Measurements from ENCODE around the gene MRPL48.
"Not testable (repeated sequence)": the region's sequence is repeated elsewhere in the genome, so short reads cannot be mapped to it uniquely, and the experiment has no call there.

Gene MRPL48

DNA sequence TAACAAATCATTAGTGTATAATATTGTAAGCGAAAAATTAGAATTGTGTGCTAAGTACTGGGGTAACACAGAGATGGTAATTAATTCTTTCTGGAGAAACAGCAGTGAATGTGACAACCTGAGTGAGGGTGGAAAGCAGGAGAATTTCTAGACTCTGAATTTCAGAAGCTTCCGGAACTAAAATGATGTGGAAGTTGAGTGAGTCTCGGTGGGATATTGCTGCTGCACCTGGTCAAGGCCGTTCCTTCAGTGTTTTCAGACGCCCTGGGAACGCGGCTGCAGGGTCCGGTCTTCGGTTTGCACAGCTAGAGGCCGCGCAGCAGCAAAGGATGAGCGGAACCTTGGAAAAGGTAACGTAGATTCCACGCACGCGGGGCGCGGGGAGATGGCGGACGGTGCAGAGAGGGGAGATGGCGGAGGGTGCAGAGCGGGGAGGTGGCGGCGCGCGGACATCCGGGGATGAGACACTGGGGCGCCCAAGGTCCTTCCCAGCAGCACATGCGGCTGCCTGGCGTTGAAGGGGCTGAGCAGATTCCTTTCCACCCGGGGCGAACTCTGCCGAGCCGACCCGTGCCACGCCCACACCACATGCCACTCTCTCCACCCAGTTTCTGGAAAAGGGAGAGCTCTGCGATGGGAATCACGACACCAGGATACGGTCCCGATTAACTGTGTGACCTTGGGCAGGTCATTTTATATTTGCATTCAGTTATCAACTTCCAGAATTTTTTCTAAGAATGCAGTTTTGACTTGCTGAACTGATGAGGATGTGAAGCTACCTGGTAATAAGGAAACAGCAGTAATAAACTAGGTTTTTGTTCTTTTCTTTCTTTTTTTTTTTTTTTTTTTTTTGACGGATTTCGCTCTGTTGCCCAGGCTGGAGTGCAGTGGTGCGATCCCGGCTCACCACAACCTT, at the start of gene MRPL48:
Gene MRPL48, plus strand, starts transcription at position 232 of the 916 bp plus-strand sequence. Its CDS starts 98 bp downstream, at position 330.
- DNase-seq (ENCODE audit: low read depth in 2 of 2) = peak; percentile 77 to 83

DNA sequence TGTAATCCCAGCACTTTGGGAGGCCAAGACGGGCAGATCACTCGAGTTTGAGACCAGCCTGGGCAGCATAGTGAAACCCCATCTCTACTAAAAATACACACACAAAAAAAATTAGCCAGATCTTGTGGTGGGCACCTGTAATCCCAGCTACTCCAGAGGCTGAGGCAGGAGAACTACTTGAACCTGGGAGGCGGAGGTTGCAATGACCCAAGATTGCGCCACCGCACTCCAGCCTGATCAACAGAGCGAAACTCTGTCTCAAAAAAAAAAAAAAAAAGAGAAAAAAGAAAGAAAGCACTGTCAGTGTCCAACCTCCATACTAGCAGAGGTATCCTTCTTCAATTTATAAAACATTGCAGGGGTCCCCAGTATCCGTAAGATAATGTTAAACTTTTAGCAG, 44.6 kb upstream of the MRPL48 start:
- DNase-seq (ENCODE audit: low read depth in 2 of 2) = no peak

DNA sequence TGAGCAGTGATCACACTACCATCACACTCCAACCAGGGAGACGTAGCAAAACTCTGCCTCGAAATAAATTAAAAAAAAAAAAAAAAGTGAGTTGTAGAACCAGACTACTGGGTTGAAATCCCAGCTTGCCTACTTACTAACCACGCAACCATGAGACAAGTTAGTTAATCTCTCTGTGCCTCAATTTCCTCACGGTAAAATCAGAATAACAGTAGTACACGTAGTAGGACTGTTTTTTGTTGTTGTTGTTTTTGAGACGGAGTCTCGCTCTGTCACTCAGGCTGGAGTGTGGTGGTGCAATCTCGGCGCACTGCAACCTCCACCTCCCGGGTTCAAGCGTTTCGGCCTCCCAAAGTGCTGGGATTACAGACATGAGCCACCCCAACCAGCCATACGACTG, 41.0 kb upstream of the MRPL48 start:
- DNase-seq (ENCODE audit: low read depth in 2 of 2) = no peak

DNA sequence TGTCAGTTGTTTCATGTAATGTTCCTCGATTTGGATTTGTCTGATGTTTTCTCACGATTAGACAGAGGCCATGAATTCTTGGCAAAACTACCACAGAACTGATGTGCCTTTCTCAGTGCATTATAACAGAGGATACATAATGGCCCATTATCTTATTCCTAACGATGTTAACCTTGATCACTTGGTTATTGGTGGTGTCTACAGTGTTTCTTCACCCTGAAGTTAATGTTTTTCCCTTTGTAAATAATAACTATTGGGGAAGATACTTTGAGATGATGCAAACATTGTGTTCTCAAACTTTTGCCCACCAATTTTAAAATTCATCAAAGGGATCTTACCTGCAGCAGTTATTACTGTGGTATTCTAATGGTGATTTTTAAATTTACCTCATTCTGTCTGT, 39.9 kb upstream of the MRPL48 start:
- DNase-seq (ENCODE audit: low read depth in 2 of 2) = no peak

DNA sequence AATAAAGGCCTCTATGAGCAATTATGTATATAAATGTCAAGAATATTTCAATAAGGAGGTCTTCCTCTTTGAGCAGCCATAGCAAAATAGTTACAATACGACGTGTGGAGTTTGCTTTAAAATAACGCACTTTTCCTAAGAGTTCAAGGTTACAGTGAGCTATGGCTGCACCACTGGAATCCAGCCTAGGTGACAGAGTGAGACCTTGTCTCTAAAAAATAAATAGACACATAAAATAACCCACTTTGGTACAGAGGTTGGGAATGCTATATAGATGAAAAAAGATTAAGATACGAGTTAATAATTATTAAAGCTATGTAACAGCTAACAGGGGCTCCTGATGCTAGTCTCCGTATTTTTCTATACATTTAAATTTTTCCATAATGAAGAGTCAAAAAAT, 39.4 kb upstream of the MRPL48 start:
- DNase-seq (ENCODE audit: low read depth in 2 of 2) = no peak

DNA sequence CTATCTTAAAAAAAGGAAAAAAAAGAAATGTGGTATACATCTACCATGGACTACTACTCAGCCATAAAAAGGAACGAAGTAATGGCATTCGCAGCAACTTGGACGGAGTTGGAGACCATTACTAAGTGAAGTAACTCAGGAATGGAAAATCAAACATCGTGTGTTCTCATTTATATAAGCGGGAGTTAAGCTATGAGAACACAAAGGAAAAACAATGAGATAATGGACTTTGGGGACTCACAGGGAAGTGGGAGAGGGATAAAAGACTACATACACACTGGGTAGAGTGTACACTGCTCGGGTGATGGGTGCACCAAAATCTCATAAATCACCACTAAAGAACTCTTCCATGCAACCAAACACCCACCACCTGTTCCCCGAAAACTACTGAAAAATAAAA, 38.6 kb upstream of the MRPL48 start:
- no peak for DNase-seq (ENCODE audit: low read depth in 2 of 2)

DNA sequence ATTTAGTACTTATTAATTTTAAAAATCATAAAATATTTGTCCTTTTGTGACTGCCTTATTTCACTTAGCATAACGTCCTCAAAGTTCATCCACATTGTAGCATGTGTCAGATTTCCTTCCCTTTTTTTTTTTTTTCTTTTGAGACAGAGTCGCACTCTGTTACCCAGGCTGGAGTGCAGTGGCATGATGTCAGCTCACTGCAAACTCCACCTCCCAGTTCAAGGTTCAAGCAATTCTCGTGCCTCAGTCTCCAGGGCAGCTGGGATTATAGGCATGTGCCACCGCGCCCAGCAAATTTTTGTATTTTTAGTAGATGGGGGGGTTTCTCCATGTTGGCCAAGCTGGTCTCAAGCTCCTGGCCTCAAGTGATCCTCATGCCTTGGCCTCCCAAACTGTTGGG, 37.4 kb upstream of the MRPL48 start:
- no peak for DNase-seq (ENCODE audit: low read depth in 2 of 2)

DNA sequence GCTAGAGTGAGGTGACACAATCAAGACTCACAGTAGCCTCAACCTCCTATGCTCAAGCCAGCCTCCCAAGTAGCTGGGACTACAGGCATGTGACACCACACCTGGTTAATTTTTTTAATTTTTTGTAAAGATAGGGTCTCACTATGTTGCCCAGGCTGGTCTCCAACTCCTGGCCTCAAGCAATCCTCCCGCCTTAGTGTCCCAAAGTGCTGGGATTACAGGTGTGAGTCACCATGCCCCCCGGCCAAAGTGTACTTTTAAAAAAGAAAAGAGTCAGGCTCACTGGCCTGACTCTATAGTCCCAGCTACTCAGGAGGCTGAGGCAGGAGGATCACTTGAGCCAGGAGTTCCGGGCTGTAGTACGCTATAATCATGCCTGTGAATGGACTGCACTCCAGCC, 36.8 kb upstream of the MRPL48 start:
- not testable (repeated sequence) for DNase-seq (ENCODE audit: low read depth in 2 of 2)

DNA sequence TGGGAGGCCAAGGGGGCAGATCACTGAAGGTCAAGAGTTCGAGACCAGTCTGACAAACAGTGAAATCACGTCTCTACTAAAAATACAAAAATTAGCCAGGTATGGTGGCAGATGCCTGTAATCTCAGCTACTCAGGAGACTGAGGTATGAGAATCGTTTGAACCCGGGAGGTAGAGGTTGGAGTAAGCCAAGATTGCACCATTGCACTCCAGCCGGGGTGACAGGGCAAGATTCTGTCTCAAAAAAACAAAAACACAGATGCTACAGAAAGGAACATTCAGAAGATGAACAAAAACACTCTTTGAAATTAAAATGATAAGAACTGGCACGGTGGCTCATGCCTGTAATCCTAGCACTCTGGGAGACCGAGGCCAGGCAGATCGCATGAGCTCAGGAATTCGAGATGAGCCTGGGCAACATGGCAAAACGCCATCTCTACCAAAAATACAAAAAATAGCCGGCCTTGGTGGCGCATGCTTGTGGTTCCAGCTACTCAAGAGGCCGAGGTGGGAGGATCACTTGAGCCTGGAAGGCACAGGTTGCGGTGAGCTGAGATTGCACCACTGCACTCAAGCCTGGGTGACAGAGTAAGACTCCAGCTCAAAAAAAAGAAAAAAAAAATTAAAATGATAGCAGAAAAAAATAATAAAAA, 35.3 kb upstream of the MRPL48 start:
- DNase-seq (ENCODE audit: low read depth in 2 of 2) = no peak

DNA sequence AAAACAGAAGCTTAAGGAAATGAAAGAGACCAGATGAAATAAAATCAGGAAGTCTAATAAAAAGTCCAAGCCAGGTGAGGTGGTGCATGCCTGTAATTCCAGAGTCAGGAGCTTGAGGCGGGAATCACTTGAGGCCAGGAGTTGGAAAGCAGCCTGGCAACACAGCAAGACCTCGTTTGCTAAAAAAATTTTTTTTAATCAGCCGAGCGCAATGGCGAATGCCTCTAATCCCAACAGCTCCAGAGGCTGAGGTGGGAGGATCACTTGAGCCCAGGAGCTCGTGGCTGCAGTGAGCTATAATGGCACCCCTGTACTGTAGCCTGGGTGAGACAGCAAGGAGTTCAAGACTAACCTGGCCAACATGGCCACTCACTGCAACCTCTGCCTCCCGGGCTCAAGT, 34.8 kb upstream of the MRPL48 start:
- no peak for DNase-seq (ENCODE audit: low read depth in 2 of 2)

DNA sequence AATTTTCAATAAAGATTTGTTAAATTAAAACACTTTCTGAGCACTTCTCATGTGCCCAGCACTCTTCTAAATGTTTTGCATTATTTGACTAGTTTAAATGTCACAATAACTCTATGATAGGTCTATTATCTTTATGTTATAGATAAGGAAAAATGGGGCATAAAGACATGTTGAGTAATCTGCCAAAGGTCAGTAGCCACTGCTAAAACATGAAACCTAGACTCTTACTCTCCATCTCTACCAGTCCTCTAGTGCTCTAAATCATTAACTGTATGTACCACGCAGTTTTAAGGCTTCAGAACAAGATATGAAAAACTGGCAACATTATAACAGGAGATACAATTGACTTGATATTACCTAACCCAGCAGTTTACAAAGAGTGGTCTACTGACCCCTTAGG, 33.7 kb upstream of the MRPL48 start:
- DNase-seq (ENCODE audit: low read depth in 2 of 2) = no peak

DNA sequence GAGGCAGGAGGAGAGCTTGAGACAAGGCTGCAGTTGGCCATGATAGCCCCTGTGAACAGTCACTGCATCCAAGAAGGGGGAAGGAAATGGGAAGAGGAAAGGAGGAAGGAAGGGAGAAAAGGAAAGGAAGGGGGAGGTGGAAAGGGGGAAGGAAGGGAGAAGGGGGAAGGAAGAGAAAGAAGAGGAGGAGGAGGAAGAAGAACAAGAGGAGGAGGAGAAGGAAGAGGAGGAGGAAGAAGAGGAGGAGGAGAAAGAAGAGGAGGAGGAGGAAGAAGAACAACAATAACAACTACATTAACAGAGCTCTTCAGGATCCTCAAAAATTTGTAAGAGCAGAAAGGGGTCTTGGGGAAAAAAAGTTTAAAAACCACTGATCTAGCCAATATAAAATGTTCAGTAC, 32.0 kb upstream of the MRPL48 start:
- DNase-seq (ENCODE audit: low read depth in 2 of 2) = no peak

DNA sequence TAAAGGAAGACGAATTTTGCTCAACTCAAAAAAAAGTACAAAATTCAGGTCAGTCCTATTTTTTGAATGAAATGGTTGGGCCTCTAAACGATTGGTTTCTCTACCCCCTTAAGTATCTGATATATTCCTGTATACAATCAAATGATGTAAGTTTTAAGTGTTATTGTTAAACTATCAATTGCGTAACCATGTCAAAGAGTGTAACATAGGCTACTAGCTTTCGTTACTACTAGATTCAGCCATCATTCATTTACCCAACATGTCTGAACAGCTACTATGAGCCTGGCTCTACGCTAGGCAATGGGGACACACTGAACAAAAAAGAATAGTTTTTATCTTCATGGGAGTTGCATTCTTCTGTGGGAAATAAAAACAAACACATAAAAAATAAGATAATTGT, 30.1 kb upstream of the MRPL48 start:
- DNase-seq (ENCODE audit: low read depth in 2 of 2) = no peak

DNA sequence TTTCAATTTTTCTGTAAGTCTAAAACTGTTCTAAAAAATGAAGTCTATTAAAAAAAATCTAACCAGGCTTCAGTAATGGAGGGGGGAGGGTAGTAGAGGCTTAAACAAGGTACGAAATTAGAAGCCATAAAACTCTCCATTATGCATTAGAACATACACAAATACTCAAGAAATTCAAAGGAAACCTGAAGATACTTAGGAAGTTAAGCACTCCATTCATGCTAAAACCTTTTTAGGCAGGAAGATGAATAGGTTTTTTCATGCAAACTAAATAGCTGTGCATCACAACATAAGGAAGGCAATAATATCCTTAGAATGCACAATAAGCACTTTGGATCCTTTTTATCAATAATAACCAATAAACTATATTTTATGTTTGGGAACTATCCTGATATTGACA, 29.2 kb upstream of the MRPL48 start:
- DNase-seq (ENCODE audit: low read depth in 2 of 2) = no peak

DNA sequence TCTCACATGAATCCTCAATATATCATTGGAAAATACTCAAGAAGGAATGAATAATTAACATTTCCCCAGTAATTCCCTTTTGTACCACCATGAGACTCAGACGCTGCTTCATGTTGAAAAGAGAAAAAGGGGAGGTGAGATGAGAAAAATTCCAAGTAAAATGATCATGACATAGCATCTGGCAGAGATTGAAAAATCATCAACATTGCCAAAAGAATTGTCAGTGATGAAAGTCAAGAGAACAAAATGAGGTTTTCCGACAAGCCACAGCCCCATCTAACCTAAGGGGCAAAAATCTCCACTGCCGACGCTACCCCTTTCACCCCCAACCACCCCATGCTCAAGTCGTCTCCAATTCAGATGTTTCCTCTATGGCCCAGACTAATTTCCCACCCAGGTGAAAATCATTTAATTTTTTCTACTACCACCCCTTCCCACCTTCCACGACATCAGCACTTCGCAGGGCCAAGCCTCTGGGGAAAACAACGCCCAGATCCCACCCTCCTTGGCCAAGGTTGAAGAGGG, 28.0 kb upstream of the MRPL48 start:
- DNase-seq (ENCODE audit: low read depth in 2 of 2) = no peak

DNA sequence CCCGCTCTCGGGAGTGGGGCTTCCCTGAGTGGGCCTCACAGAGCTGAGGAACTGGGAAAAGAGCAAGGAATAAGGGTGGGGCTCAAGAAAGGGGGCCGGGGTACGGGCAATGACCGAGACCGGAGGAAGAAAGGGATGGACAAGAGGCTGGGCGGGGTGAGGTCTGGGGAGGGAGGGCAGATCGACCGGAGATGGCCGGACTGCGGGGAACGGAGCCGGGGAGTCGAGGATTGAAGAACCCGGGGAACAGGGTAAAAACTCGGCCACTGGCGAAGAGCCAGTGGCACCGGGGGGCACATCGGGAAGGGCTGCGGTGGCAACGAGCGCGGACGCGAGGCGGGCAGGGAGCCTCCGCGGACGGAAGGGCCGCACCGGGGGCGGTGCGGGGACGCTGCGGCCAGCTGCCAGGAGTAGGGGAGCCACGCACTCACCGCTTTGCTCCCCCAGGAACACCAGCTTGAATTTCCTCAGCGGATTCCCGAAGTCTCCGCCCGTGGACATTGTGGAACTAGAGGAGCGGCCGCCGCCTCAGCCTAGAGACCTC, 27.5 kb upstream of the MRPL48 start:
- no peak for DNase-seq (ENCODE audit: low read depth in 2 of 2)

DNA sequence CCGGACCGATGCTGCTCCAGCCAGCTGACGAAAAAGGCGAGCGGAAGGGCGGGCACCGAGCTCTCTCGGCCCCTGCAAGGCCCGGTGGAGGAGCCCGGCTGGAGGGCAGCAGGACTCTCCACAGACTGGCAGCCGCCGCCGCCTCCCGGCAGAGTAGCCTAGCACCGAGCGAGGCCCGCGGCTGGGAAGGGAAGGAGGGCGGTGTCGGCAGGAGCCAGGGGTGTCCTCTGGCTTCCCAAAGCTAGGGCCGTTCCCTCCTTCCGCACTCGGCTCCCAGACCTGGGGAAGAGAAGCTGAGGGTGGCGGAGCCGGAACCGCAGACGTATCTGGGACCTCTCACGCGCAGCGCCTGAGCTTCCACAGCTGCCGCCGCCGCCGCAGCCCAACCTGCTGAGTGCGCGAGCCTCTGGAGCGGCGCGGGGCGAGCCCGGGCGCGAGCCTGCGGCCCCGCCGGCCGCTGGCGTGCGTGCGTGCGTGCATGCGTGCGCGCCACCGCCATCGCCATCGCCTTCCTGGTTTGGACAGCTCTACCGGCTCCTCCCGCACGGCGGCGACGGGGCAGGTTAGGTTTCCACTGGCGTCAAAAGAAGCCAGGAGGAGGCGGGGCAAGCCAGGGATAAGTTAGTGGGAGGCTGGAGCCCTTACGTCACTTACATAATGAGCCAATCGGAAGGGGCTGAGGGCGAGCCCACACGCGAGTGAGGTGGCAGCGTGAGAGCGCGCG, 26.8 kb upstream of the MRPL48 start, which contains the start of gene RAB6A:
Gene RAB6A, minus strand, starts transcription at position 396 of the 724 bp plus-strand sequence. CDS start 439 bp downstream, outside the sequence.
- peak; percentile 97 to 98 for DNase-seq (ENCODE audit: low read depth in 2 of 2)

DNA sequence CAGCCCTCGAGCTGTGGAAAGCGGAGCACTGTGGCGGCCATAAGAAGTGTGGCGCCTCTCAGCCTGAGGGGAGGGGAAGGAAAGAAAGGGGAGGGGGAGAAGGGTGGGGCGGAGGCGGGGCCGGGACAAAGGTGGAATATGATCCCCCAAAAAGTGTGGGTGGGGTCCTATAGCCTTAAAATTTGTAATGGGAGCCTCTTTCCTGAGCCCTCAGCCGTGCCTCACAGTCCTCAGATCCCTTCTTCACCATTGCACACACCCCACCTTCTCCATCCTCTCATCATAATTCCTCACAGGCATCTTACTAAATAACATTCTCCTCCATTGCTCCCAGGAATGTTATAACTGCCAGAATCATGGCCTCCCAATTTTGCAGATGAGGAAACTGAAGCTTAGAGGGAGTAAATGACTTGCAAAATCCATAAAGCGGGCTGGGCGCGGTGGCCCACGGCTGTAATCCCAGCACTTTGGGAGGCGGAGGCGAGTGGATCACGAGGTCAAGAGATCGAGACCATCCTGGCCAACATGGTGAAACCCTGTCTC, 26.2 kb upstream of the MRPL48 start:
- no peak for DNase-seq (ENCODE audit: low read depth in 2 of 2)

DNA sequence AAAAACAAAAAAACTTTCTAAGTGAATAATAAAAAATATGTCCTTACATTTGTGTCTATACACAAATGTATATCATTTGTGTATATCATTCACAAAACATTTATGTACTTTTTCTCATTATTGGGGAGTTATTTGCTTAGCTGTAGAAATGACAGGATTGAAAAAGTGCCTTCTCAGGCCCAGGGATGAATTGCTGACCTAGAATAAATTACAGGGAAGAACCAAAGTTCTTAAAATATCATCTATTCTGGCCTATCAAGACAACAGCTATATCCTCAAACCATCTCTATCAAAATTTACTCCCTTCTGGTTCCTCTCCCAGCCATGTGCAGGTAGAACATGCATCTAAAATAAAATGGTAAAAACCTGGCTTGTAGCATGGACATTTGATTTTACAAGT, 24.9 kb upstream of the MRPL48 start:
- no peak for DNase-seq (ENCODE audit: low read depth in 2 of 2)

DNA sequence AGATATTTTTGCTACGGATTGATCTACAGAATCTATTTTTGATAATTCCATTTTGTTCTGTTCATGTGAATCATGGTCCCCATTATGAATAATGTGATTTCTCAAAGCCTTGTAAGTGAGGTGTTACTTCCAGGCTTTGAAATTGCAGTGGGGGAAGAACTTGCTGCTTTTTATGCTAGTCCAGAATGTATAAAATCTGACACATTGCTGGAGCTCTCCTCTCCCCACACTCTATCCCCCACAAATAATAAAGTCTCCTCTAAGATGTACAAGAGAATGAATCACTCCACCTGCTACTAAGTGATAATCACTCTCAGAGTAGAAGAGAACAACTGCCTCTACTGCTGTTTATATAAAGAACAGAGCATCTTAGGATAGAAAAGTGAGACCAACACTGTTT, 20.9 kb upstream of the MRPL48 start:
- DNase-seq (ENCODE audit: low read depth in 2 of 2) = no peak

DNA sequence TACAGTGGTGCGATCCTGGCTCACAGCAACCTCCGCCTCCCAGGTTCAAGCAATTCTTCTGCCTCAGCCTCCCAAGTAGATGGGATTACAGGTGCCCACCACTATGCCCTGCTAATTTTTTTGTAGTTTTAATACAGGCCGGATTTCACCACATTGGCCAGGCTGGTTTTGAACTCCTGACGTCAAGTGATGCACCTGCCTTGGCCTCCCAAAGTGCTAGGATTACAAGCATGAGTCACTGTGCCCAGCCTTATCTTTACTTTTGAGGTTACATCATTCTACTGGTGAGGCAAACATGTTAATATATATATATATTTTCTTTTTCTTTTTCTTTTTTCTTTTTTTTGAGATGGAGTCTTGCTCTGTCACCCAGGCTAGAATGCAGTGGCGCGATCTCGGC, 16.9 kb upstream of the MRPL48 start:
- not testable (repeated sequence) for DNase-seq (ENCODE audit: low read depth in 2 of 2)
